GM19193 (cell line): ENCODE measurements around the gene XYLT1.
A peak's percentile ranks its signal among the peaks of the same experiment; 100 is the strongest.

Experiments
- POLR2A ChIP-seq: IDR thresholded peaks from 4 replicates; pipeline ENCODE4 v1.6.1; 2011; ENCODE audit not compliant: insufficient read depth, insufficient read length; ENCODE audit errors: extremely low read depth

Gene XYLT1

DNA sequence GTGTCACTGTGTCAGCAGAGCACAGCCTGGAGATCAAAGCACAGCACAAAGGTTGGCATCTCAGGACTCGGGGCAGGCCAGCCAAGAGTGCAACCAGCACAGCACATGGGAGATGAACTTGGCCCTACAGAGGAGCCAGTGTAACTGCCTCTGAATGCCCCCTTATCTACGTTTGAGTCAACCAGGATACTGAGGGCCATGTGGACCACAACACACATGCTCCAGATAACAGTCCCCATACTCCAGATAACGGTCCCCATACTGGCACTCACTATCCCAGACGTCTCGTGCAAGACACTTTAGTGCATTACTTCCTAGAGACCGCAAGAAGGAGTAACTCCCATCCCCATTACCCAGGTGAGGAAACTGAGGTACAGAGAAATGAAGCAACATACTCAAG lies 88.2 kb downstream of the XYLT1 start:
- no peak for TF ChIP-seq POLR2A

DNA sequence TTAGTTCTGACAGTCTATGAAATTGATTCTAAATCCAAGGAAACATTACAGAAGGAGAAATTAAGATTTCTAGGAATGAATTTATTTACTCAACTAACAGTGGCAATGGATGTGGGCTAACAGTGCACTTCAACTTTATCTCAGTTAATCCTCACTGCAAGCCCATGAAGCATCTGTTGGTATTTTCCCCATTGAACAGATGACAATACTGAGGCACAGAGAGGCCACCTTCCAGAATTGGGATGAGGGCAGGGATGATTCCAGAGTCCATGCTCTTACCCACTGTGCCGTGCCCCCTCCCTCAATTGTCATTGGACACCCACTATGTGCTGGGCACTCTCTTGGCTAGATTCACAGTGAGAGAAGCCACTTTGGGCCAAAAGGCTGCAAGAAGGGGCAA lies 89.0 kb downstream of the XYLT1 start:
- TF ChIP-seq POLR2A, result no peak

DNA sequence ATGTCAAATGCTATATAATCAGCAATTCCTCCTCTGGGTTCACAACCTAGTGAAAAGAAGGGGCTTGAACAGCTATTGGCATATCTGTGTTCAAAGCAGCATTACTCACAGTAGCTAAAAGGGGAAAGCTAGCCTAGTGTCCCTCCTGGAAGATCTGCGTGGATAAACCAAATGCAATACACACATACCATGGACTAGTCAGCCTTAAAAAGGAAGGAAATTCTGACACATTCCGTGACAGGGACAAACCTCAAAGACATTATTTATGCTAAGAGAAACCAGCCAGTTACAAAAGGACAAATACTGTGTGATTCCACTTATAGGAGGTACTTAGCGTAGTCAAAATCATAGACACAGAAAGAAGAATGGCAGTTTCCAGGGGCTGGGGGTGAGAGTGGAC lies 90.1 kb downstream of the XYLT1 start:
- TF ChIP-seq POLR2A, result no peak

DNA sequence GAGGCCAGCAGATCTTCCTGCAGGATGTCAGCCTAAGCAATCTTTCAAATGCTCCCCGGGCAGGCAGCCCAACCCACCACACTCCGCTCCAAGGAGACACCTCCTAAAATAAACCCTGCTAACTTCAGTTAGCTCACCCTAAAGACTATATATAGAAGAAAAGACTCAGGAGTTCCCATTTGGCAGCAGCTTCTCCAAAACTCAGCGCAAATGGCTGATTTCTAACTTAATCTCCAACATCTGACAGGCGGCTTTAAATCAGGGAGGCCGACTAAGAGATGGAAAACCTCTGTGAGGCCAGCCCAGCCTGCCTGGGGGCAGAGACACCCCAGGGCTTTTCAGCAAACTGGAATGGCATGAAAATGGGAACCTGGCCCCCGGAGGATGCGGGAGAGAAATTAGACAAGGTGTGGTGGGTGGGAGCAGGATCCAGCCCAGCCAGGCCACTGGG lies 91.6 kb downstream of the XYLT1 start:
- TF ChIP-seq POLR2A, result no peak

DNA sequence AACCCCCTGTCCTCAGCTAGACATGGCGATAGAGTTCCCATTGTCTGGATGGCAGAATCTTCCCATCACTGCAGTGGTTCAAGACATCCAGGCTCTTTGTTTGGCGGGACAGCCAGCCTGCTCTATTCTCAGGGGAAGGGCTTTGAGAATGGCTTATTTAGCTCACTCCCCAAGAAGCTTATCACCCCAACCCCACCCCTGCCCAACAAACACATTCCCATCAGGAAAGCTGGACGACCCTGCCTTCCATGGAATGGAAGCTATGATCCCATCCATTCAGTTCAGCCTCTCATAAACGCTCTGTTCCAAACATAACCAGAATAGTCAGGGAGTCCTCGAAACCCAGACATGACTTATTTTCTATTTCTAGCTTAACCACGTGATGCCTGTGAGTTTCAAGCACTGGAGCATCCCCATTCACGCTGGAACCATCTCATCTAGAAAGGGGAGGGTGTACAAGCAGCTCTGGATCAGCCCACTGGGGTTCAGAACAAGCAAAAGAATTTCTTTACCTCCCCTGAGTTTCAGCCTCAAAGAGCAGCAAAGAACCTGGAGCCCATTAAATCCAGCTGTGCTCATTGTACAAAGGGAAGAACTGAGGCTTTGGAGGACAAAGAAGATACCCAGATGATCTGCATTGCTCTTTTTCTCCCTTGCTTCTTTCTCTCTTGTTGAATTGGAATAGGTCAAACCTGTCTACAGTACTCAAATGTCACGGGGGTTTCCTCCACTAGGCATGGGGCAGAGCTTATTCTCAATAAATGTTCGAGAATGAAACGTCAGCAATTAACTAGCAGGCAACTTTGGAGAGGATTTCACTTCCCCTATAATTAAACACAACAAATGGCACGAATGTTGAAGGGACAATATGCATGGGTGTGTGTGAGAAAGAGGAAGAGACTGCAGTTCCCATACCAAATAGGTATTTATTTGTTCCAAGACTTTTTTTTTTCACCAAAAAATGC lies 93.1 kb downstream of the XYLT1 start:
- no peak for TF ChIP-seq POLR2A

DNA sequence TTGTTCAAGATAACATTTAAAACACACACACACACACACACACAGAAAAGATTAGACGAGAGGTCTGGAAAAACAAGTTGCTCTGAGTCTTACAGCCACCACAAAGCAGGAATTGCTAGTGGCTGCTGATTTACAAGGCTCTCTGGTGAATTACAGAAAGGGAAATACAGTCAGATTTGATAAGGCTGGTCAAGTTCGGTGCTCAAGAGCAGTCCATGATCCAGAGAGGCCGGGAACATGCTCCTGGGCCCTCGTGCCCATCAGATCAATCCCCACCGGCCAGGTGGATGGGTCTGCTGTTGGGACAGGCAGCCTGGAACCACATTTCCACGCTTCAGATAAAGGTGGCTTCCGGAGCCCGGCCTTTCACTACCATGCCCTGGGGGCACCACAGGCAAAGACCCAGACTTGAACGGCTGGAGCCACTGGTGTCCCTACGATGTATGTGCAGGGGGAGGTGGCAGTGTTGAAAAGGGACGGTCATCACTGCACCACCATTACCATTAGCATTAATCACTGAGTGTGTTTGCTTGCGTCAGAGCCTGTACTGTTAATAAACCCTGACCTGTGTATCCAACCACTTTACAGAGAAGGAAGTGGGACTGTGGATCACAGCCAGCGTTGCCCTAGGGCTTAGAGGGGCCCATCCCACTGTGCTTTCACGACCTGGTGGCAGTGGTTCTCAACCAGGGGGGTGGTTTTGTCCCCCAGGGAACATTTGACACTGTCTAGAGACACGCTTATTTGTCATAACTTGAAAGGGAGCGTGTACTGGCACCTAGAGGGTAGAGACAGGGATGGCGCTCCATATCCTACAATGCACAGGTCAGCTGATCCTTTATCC lies 95.1 kb downstream of the XYLT1 start:
- TF ChIP-seq POLR2A, result no peak

DNA sequence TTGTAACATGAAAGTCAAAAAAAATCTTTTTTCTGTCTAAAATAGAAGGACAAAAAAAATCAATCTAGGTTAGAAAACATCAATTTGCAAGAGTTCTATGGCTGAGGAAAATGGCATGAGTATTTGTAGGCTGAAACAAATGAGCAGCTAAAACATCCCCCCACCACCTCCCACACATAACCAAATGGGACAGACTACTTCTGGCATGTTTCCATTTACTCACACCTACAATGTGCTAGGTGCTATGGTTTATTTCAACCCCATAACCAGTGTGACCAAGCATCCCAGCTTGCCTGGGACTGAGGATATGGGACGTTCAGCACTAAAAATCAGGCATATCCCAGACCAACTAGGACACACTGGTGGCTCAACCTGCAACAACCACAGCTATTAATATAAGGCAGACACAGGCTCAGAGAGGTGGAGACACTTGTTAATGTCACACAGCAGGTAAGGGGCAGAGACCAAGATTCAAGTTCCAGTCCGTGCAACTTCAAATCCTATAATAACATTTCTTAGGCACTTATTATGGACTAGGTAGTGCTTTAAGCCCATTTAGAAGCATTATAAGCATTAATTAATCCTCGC lies 96.0 kb downstream of the XYLT1 start:
- no peak for TF ChIP-seq POLR2A

DNA sequence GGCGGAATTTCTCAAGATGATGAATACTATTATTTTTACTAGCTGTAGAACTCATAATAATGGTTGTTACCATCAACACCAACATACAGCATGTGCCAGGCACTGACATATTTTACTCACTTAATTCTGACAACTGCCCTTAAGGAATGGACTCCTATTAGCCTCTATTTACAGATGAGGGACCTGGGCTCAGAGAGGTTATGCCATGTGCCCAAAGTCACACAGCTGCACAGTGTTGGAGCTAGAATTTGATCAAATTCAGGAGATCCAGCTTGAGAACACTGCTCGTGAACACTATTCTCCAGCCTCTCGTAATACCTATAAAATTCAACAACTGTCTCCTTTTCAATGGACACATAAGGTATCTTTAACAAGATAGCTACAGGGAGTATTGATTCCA lies 97.2 kb downstream of the XYLT1 start:
- no peak for TF ChIP-seq POLR2A

DNA sequence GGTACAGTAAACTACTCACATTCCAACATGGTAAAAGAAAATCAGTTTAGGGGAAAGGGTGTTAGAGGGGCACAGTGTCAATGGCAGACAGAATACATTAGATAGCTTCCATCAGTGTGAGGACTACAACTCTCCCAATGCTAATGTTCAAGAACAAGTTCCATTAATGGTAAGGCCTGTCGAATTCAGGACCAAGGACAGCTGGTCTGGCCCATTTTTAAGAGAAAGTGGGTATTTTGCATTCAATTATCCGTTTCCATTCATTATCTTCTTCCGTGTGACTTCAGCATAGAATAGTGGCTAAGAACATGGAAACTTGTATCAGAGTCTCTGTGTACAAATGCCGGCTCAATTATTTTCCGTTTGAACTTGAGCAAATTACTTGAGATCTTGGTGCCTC lies 98.4 kb downstream of the XYLT1 start:
- TF ChIP-seq POLR2A, result no peak

DNA sequence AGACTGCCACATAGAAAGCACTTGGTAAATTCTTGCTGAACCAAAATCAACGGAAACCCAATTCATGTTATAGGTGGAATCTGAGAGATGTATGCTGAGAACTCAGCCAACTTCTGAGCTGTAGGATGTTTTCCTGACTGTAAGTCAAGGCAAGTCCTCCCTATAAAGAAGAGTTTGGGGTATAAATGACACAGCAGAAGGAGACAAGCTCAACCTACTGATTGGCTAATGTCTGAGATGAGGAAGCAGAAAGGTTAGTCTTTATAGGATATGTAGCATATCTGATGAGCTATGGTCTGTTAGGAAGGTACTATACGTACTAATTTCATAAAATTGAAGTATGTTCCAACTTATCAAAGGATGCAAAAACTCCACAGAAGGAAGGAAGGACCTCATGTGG lies 99.5 kb downstream of the XYLT1 start:
- no peak for TF ChIP-seq POLR2A

DNA sequence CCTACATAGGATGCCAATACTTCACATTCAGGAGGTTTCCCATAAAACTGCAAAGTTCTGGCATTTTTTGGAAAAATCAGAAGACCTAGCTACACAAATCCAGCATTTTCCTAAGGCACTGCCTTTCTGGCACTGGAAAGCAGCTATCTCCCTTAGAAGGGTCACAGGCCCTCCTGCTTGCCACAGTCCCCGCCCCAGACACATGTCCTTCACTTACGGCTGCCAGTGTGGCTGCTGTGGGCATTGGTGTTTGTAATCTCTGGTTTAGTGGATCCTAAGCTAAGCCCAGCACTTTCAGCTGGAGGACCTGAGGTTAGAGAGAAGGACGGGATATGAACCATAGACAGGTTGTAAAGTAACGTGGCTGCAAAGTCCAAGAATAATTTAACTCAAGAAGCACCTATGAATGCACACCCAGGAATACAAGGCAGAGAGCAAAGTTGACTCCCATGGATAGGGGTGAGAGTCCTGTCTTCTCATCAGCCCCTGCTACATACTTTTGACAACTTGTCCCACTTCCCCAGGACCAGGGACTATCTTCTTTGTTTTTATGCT lies 100.0 kb downstream of the XYLT1 start:
- no peak for TF ChIP-seq POLR2A

DNA sequence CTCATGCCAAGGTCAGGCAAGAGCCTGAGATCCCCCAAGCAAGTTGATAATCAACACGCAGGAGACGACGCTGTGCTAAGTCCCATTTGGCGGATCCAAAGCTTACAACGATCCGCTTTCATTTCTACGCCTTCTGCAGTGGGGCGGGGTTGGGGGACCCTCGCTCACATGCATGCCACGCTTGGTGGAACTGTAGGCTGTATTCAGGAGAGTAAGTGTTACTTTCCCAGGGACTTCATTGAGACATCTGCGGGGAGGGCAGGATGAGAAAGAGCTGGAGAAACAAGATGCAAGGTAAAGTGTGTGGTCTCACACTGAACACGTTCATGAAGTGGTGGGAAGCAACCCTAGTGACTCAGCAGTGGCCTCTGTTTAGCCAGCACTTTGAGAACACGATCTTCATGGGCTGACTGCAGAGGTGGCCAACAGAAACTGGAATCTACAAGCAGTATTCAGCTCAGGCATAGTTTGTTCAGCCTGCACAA lies 100.5 kb downstream of the XYLT1 start:
- no peak for TF ChIP-seq POLR2A

DNA sequence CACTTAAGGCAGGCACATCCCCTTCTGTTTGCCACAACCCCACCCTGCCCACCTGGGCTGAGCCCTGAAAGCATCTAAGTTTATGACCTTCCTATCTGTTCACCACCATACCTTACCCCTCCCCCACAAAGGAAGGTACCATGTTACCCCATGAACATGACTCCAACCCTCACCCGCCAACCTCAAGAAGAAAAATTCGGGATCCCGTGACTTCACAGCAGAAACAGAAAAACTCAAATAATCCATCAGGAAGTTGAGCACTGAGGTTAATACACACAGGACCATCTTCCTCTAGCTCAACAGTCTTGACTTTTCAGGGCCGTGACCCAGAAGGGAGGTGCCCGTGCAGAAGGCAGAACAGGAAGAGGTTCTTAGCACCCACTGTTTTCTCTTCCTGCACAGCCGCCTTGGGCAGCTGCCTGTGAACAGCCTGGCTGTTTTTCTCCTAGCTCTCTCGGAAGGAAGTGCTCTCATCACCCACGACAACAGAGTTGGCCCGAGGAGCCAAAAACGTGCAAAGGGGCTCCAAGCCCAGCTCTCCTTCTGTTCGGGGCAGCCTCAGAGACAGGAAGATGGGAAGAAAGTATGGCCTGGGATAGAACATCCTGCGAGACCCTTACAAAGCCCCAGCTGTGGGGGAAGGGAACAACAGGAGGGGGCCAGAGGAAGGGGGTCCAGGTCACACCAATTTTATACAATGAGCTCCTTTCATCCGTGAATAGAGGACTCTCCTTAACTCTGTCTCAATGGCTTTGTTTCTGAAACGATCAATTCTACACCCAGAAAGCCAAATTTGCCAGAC lies 101.1 kb downstream of the XYLT1 start:
- peak; percentile 42 for TF ChIP-seq POLR2A

DNA sequence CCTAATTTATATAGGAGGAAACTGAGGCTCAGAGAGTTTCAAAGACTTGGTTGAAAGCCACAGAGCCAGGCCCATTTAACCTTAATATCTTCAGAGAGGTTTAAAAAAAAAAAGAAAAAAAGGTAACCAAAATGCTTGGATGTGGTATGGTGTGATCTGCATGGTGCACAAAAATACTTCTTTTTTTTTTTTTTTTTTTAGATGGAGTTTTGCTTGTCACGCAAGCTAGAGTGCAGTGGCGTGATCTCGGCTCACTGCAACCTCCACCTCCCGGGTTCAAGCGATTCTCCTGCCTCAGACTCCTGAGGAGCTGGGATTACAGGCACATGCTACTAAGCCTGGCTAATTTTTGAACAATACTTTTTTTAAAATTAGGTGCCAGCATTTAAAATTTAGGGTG lies 101.8 kb downstream of the XYLT1 start:
- no peak for TF ChIP-seq POLR2A
